Adipose tissue (tissue), 3 donors: ENCODE results near the gene SF3B5. TPM values are rescaled to one million over a fixed set of nuclear protein-coding genes. Genes with fewer than 3 reads are reported as not detected.
"Not testable (repeated sequence)": the region's sequence is repeated elsewhere in the genome, so short reads cannot be mapped to it uniquely, and the experiment has no call there.

Experiments
- H3K27ac ChIP-seq: one replicate; pipeline ENCODE4 v1.5.1; 2013; ENCODE audit warnings: low read depth, low read length
- WGBS, 3 donors: extraction: QIAGEN DNeasy Blood & Tissue Kit; methylation state at CpG; one replicate each; pipeline ENCODE4 v1.1.7; 2013; 5-methylcytosine and 5-hydroxymethylcytosine counted together
- polyA plus RNA-seq, 3 donors: library from polyadenylated mRNA; stranded (reverse); fragments of 200-250 nt; gene quantifications; one replicate each; pipeline ENCODE4 v1.2.3, GENCODE V29; 2013
- donor health status: healthy with polysubstance abuse.
- donor health status: Bipolar disorder and iron deficiency.
- donor health status: healthy.

Gene SF3B5
- 100 to 1,000 TPM; 136 to 185 (median 177) TPM for polyA plus RNA-seq

DNA sequence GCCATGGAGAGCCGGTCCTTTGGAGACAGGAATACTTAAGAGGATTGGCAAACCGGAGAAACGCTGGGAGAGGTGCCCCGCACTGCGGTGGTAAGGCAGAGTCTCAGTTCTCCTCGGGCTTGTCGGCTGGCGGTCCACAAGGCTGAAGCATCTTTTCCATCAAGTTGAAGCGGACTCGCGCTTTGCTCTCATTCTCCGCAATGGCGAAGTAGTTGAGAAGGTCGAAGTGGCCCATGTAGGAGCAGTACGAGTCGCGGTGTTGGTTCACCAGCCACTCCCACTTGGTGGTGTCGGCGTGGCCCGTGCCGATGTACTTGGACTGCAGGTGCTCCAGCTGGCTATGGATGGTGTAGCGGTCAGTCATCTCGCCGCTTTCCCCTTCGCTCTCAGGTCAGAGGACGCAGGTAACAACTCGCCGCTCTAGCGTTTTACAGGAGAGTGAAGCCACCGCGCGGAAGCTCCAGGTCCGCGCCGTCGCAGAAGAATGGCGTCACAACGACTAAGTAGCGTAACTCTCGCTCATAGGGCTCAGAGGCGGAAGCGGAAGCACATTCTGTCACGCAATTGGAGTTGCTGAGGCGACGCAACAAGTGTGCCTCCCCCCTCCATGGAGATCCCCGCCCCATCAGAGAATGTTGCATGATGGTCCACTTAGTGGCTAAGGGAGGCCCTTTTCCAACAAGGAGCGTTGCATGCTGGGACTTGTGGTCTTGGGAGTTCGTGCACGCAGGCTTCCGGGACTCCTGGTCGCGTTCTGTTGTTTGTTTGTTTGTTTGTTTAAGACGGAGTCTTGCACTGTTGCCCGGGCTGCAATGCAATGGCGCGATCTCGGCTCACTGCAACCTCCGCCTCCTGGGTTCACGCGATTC is at the start of gene SF3B5:
Gene SF3B5, minus strand, starts transcription at position 440 of the 869 bp plus-strand sequence. Its CDS starts 76 bp downstream, at position 364.
- 0% methylated on average over 60 of the region's 60 CpGs for WGBS, 3 donors
- H3K27ac ChIP-seq, result peak within 1 kb of the TSS; percentile 15

DNA sequence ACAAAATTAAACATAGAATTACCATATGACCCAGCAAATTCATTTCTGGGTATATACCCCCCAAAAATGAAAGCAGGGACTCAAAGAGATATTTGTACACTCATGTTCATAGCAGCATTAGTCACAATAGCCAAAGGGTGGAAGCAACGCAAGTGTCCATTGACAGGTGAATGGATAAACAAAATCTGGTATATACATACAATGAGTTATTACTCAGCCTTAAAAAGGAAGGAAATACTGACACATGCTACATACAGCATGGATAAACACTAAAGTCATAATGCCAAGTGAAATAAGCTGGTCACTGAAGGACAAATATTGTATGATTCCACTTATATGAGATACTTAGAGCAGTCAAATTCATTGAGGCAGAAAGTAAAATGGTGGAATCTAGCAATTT is 49.6 kb upstream of the SF3B5 start:
- no peak overlapping the region for H3K27ac ChIP-seq
- WGBS, 3 donors, result 86 to 90% (median 87%) methylated on average over 1 of the region's 1 CpG

DNA sequence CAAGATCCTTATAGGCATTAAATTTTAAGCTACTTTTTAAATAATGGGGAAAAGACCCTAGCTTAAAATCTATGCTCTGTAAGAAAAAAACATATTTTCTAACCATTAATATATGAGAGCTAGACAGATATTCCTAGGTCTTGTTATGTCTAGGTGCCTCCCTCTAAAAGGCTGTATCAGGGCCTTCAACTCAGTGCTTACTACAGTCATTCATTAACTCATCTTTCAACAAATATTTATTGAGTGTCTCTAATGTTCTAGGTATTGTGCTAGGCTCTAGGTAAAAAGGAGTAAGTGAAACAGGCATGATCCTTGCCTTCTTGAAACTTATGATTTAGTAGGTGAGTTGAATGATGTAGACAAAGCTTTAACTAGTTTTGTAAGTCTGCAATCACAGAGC is 48.5 kb upstream of the SF3B5 start:
- H3K27ac ChIP-seq, result no peak overlapping the region

DNA sequence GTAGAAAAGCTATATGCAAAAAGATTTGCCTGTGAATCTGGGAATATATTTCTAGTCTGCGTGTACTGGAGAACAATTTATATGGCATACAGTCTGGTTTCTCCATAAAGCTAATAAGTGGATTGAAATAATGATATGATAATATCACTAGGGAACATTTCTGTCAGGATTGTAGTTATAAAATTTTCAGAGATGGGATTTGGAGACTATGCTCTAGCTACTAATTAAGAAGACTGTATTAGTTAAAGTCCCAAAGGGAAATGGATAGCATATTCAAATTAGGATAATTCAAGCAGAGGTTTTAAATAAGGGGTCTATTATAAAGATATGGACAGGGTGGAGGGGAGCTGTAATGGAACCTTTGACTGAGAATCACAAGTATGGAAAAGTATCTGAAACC is 47.7 kb upstream of the SF3B5 start:
- WGBS, 3 donors, result 96 to 99% (median 98%) methylated on average over 1 of the region's 1 CpG
- no peak overlapping the region for H3K27ac ChIP-seq

DNA sequence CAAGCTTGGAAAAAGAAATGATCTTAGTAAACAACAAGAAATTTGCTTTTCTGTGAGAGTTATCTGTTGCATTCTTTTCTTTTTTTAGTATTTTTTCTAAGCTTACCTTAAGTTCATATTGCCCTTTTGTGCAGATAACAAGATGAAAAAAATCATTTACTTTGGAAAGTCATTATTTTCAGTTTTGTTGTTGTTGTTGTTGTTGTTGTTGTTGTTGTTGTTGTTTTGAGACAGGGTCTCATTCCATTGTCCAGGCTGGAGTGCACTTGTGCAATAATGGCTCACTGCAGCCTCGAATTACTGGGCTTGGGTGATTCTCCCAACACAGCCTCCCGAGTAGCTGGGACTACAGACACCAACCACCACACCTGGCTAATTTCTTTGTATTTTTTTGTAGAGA is 46.1 kb upstream of the SF3B5 start:
- H3K27ac ChIP-seq, result no peak overlapping the region
- WGBS, 3 donors, result 76 to 91% (median 87%) methylated on average over 2 of the region's 2 CpGs

DNA sequence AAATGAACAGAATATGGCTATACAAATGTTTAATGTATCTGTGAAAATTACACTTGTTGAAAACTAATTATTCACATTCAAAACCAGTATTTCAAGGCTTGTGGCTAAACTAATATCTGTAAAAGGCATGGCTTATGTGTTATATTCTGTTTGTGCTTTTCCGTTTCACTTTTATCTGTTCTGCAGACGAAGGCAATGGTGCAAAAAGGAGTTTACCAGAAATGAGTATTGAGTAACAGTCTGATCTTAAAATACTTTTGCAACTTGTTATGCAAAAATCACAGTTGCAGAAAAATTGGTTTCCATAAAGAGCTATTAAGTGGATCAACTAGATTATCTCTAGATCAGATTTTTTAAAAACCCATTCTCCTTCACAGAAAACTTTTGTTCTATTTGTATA is 45.5 kb upstream of the SF3B5 start:
- H3K27ac ChIP-seq, result no peak overlapping the region
- 35 to 88% (median 46%) methylated on average over 2 of the region's 2 CpGs for WGBS, 3 donors

DNA sequence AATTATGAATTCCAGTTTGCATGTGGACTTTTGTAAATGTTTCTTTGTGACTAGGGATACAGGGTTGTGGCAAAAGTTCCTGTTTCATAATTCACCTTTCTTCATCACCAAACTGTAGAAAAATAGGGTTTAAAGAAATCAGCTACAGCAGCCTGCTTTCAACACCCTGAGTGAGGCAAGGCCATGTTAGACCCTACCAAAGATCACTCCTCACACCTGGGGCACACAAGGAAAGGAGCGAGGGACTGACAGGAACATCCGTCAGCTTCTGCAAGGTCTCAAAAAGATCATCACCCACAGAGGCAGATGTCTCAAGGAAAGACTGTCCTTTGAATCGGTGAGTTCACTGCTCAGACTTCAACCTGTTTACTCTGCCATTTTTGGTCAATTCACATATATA is 44.4 kb upstream of the SF3B5 start:
- H3K27ac ChIP-seq, result no peak overlapping the region
- WGBS, 3 donors, result 64 to 95% (median 69%) methylated on average over 3 of the region's 3 CpGs

DNA sequence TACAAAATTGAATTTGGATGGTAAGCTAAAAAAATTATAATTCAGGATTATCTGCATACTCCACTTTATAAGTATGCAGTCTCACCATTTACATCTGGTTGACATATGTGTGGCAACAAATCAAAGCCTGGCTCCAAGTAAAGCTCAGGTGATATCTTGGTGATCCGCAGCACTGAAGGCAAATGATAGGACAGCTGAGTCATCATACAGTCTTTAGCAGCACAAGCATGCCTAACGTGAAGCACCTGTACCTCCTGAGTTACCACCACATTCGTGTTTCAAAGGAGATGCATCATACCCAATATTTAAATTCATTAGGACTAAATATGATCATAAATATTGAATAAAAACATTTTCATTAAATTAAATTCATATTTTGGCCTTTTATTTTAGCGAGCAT is 43.2 kb upstream of the SF3B5 start:
- 86 to 88% (median 86%) methylated on average over 4 of the region's 4 CpGs for WGBS, 3 donors
- no peak overlapping the region for H3K27ac ChIP-seq

DNA sequence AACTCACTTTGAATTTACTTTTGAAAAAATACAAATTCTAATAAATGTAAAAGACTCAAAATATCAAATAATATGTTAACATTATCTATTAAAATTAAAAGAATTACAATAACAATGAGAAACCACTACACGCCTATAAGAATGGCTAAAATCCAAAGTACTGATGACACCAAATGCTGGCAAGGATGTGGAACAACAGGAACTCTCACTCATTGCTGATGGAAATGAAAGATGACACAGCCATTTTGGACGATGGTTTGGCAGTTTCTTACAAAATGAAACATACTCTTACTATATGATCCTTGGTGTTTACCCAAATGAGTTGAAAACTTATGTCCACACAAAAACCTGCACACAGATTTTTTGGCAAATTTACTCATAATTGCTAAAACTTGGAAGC is 39.4 kb upstream of the SF3B5 start:
- H3K27ac ChIP-seq, result no peak overlapping the region
- WGBS, 3 donors, result 52 to 63% (median 61%) methylated on average over 2 of the region's 2 CpGs

DNA sequence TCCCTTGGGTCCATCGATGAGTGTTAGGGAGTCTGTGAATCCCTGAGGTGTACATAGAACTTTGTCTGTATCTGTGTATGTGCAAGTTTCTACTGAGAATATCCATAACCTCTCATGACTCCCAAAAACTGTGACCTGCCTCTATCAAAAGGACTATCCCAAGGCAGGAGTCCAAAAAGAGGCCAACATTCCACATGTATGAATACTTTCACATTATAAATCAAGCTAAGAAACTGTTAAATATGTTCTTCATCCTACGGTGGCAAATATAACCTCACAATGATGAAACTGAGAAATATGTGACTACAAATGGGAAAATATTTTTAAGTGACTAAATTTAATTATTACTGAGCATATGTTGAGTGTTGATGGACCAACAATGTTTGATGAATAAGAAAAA is 38.8 kb upstream of the SF3B5 start:
- 84 to 92% (median 85%) methylated on average over 2 of the region's 2 CpGs for WGBS, 3 donors
- no peak overlapping the region for H3K27ac ChIP-seq

DNA sequence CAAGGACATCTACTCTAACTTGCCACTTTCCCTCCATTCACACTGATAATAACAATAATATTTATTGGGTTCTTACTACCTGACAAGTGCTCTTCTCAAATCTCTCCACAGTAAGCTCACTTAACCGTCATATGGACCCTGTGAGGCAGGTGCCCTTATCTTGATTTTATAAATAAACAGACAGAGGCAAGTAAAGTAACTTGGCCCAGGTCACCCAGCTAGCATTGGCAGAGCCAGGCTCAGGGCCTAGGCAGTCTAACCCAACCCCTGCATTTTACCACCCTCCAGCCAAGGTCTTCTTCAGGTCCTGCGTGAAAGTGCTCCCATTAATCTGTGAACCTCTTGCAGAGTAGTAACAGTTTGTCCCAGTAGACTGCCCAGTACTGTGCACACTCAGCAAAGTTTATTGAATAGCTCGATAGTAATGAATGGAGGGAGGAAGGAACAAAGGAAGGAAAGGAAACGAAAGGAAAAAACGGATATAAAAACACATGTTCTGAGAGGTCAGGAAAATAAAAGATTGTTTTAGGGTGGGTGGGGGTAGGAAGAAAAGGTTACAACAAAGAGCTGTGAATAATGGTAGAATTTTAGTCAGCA is 38.0 kb upstream of the SF3B5 start:
- WGBS, 3 donors, result 71 to 82% (median 79%) methylated on average over 5 of the region's 5 CpGs
- H3K27ac ChIP-seq, result no peak overlapping the region

DNA sequence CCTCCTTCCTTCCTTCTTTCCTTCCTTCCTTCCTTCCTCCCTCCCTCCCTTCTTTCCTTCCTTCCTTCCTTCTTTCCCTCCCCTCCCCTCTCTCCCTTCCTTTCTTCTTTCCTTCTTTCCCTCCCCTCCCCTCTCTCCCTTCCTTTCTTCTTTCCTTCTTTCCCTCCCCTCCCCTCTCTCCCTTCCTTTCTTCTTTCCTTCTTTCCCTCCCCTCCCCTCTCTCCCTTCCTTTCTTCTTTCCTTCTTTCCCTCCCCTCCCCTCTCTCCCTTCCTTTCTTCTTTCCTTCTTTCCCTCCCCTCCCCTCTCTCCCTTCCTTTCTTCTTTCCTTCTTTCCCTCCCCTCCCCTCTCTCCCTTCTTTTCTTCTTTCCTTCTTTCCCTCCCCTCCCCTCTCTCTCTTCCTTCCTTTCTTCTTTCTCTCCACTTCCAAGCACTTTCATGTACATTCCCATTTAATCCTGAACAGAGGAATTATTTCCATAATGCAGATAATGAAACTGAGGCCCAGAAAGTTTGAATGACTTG is 36.9 kb upstream of the SF3B5 start:
- H3K27ac ChIP-seq, result not testable (repeated sequence)

DNA sequence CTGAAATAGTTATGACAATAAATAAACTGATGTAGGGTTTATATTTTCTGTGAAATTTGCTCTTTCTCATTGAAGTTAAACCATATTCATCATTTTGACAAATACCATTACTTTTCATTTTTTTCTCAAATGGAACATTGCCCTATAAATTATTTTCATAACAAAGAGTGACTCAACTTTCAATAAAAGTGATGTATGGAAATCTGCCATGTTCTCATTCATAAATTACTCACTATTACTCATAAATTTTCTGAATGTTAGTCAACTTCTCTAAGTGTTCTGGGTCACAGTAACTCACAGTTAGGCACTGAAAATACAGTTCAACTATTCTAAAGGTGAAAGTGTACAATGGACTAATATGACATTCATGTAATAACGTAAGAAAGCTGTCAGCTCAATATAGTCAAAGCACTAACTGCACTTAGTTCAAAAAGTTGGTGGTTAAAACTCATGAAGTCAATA is 35.9 kb upstream of the SF3B5 start:
- H3K27ac ChIP-seq, result no peak overlapping the region
- 74 to 77% (median 76%) methylated on average over 1 of the region's 1 CpG for WGBS, 3 donors

DNA sequence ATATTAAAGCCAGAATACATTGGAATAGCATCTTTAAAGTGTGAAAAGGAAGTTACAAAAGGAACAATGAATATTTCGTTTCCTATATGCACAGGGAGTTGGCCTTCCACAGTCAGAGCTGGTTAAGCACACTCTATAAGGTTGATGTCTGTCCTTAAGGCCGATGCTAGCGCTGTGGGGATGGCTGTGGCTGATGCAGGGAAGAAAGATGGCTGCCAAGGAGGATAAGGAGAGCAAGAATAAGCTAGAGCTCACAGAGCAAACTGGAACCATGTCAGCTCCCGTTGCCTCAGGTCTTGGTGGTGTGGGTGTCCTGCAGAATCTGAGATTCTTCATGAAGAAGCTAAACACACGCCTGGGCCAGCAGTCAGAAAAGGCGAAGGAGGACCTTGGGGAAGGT is 34.1 kb upstream of the SF3B5 start:
- WGBS, 3 donors, result 79 to 88% (median 81%) methylated on average over 6 of the region's 6 CpGs
- no peak overlapping the region for H3K27ac ChIP-seq

DNA sequence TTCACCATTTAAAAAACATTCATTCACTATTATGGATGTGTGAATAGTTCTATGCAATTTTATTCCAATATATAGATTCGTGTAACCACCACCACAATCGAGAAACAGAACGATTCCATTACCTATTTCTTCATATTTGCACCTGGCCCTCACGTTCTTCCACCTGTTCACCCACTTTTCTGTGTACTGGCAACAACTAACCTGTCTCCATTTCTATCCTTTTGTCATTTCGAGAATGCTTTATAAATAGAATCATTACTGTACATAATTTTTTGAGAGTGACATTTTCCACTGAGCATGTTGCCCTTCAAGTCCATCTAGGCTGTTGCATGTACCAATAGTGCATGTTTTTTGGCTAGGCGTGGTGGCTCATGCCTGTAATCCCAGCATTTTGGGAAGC is 31.7 kb upstream of the SF3B5 start:
- WGBS, 3 donors, result 87 to 89% (median 87%) methylated on average over 6 of the region's 6 CpGs
- H3K27ac ChIP-seq, result no peak overlapping the region

DNA sequence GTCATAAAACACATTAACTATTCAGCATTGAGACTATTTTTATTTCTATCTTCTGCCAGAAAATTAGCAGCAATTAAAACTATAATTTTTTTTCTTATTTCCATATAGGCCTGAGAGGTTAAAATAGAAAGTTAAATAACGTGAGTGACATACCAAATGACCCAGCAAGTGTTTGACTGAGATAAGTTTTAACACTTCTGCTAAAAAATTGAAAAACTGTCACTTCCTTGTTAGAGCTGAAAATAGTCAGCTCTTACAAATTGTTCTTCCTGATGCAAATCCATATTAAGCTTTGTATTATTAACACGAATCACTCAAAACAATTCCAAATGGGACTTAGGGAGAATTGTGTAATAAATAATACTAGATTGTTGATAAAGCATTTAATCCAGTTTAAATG is 28.5 kb upstream of the SF3B5 start:
- no peak overlapping the region for H3K27ac ChIP-seq
- WGBS, 3 donors, result 31 to 35% (median 31%) methylated on average over 2 of the region's 2 CpGs

DNA sequence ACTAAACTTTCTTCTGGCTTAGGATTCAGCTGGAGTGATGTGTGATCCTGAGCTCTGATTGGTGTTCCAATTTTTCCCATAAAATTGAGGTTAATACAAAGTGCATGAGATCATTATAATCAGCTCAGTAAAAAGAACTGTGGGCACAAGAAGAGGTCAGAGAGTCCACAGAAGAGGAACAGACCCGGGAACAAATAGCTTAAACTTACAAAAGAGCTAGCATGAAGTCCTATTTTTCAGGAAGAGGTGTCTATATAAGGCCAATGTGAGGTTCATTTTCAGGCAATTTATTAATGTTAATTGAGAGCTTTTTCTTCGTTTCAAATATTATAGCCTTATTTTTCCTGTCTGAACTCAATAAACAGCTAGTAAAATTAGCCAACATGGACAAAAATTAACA is 28.0 kb upstream of the SF3B5 start:
- no peak overlapping the region for H3K27ac ChIP-seq
- 42 to 58% (median 44%) methylated on average over 2 of the region's 2 CpGs for WGBS, 3 donors

DNA sequence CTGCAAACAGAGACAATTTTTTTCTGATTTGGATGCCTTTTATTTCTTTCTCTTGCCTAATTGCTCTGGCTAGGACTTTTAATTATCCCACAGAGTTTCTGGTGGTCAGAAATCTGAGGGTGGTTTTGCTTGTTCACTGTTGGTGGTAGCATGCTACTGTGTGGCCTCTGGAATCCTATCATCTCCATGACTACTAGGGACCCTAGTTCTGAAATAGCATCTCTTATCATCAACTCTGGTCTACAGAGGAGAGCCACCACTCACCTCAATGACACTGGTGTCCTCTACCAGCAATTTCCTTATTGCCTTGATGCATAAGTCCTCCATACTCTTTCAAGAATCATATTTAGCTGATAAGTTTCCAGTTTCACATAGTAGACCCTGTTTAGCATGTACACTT is 27.5 kb upstream of the SF3B5 start:
- no peak overlapping the region for H3K27ac ChIP-seq

DNA sequence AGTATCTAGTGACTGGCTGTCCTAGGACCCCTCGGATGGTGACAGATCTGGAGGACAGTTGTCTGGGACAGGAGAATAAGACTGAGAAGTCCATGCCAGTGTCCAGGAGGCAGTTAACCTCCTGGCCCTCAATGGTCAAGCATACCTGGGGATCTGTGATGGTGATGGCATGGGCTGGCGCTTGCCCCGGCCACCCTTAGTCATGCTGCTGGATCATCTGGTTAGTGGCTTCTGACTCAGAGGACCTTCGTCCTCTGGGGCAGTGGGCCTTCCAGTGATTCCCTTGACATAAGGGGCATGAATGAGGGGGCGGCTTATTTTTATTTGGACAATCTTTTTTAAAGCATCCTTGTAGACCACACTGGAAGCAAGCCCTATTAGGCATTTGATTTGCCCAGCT is 24.0 kb upstream of the SF3B5 start:
- no peak overlapping the region for H3K27ac ChIP-seq
- 94 to 97% (median 96%) methylated on average over 5 of the region's 5 CpGs for WGBS, 3 donors

DNA sequence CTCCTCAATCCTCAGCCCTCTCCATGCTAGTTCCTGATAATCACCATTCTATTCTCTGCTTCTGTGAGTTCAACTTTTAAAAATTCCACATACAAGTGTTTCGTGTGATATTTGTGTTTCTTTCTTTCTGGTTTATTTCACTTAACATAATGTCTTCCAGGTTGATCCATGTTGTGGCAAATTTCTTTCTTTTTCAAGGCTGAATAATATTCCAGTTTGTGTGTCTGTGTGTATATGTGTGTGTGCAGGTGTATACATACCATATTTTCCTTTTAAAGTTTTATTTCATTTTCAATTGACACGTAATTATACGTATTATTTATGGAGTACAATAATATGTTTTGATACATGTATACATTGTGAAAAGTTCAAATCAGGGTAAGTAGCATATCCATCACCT is 19.8 kb upstream of the SF3B5 start:
- no peak overlapping the region for H3K27ac ChIP-seq
- 87 to 96% (median 93%) methylated on average over 3 of the region's 3 CpGs for WGBS, 3 donors
